Heart left ventricle (tissue), 13 donors: ENCODE measurements around the gene CD2AP.

ENCODE experiments used
- POLR2A ChIP-seq, 2 donors: fragments of 450-650 bp; IDR thresholded peaks; one replicate each; pipeline ENCODE4 v1.6.1; 2017; ENCODE audit warnings: antibody characterized with exemption in 2 of 2, mild to moderate bottlenecking in 2 of 2, moderate library complexity in 2 of 2
- TF ChIP-seq, protein P1 (sequence below), 12 donors: fragments of 200-600 bp; sonication (generic) in 4 of 12; IDR thresholded peaks; one replicate each; pipeline versions ENCODE4 v1.5.0 to v1.8.0; 2018 to 2022; ENCODE audit warnings: antibody characterized with exemption in 12 of 12, mild to moderate bottlenecking in 5 of 12
- donor health status: ischemic (EF 13 %, LVEDD 7.1; RV severe dilation, severe dysfunction).
- donor health status: DM: no; HTN: yes; CAD: no.
- donor health status: DM: no; HTN: no; CAD: no.
- donor health status: ischemic (EF 25% LVEDD 6.9; RV normal size, moderate dysfunction).
- donor health status: ischemic (EF 25% LVEDD 5.7; RV mildly dilated, moderate dysfunction).
- donor health status: ischemic (EF 35%, LVEDD 5.7; RV mildly dilated, moderate dysfunction).
- donor health status: nonischemic (EF 11% LVEDD 7.7; RV severe dilation, severe dysfunction).
- donor health status: DM: yes; HTN: yes; CAD: no.
- donor health status: PGD.
- donor health status: ischemic (EF 29% LVEDD 5.4; RV normal size, mild dysfunction).
- donor health status: nonischemic (EF 23%, LVEDD 6.1; RV moderate dilation, normal function).

DNA sequence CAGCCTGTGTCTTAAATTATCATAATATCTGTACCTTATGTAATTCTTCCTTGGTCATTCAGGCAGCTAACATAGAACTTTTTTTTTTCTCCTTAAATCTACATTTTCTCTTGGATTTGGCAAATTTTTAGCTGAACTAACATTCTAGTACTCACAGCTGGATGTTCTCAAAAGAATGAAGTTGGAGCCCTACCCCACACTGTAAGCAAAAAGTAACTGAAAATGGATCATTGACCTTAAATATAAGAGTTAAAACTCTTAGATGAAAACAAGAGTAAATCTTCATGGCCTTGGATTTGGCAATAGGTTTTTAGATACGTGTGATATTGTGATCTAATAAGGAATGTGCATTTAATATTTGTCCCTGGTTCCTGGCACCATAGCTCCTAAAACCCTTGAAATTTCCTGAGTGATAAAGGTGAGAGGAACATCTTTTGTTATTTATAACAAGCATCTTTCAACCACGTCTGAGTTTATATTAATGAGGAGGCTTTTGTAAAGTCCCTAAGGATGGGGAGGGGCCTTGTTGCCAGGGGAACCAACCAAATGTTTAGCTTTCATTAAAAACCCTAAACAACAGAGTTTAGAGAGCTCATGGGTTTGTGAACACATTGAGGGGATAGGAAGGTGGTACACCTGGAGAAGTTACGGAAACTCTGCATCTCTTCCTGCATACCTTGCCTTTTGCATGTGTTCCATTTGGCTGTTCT lies 114.7 kb downstream of the CD2AP start:
- TF ChIP-seq, protein P1, sequence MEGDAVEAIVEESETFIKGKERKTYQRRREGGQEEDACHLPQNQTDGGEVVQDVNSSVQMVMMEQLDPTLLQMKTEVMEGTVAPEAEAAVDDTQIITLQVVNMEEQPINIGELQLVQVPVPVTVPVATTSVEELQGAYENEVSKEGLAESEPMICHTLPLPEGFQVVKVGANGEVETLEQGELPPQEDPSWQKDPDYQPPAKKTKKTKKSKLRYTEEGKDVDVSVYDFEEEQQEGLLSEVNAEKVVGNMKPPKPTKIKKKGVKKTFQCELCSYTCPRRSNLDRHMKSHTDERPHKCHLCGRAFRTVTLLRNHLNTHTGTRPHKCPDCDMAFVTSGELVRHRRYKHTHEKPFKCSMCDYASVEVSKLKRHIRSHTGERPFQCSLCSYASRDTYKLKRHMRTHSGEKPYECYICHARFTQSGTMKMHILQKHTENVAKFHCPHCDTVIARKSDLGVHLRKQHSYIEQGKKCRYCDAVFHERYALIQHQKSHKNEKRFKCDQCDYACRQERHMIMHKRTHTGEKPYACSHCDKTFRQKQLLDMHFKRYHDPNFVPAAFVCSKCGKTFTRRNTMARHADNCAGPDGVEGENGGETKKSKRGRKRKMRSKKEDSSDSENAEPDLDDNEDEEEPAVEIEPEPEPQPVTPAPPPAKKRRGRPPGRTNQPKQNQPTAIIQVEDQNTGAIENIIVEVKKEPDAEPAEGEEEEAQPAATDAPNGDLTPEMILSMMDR (IDR thresholded peaks at IDR 0.05), result no peak
- no peak for TF ChIP-seq POLR2A (IDR thresholded peaks at IDR 0.05)
